CD4-positive, alpha-beta T cell treated with Interleukin-6 at 100 ng/mL for 8 hours (primary cell): Measurements from ENCODE around the gene EPHA7.

Source experiments
- DNase-seq: peaks from one replicate; pipeline ENCODE4 v3.0.0-alpha.2; 2020; ENCODE audit warnings: mixed read lengths, low spot score

Gene EPHA7

GRCh38 chr6:93243231-93243778 is 176.1 kb downstream of the EPHA7 start:
- DNase-seq = no peak

- DNase-seq = no peak
Measured at GRCh38 chr6:93242049-93242448, 177.3 kb downstream of the EPHA7 start.

- DNase-seq = no peak
Measured at GRCh38 chr6:93238632-93239031, 180.7 kb downstream of the EPHA7 start.

GRCh38 chr6:93235775-93236174 is 183.6 kb downstream of the EPHA7 start:
- DNase-seq = no peak

- no peak for DNase-seq
Measured at GRCh38 chr6:93226822-93227221, 192.5 kb downstream of the EPHA7 start.

- DNase-seq = no peak
Measured at GRCh38 chr6:93222071-93222851, 197.1 kb downstream of the EPHA7 start.

- DNase-seq = no peak
Measured at GRCh38 chr6:93219447-93219846, 199.9 kb downstream of the EPHA7 start.

GRCh38 chr6:93218096-93218495 is 201.3 kb downstream of the EPHA7 start:
- no peak for DNase-seq

GRCh38 chr6:93213028-93213427 is 206.3 kb downstream of the EPHA7 start:
- DNase-seq = no peak

GRCh38 chr6:93210908-93211307 is 208.5 kb downstream of the EPHA7 start:
- DNase-seq = no peak

GRCh38 chr6:93209358-93209757 is 210.0 kb downstream of the EPHA7 start:
- no peak for DNase-seq

- DNase-seq = no peak
Measured at GRCh38 chr6:93196406-93196970, 222.9 kb downstream of the EPHA7 start.

GRCh38 chr6:93194480-93194879 is 224.9 kb downstream of the EPHA7 start:
- DNase-seq = no peak

- no peak for DNase-seq
Measured at GRCh38 chr6:93193868-93194267, 225.5 kb downstream of the EPHA7 start.
